Small intestine (tissue), 7 donors: Measurements from ENCODE around the gene CMTM3. TPM values are rescaled to one million over a fixed set of nuclear protein-coding genes. Genes with fewer than 3 reads are reported as not detected.
"Not testable (repeated sequence)": the region's sequence is repeated elsewhere in the genome, so short reads cannot be mapped to it uniquely, and the experiment has no call there.

ENCODE experiments used
- DNase-seq, 2 donors: peaks; one replicate each; pipeline versions ENCODE4 v3.0.0 to v3.0.0-alpha.2; 2013
- FAIRE-seq: peaks from 2 replicates; lab custom pipeline; 2012; peaks lifted over from hg19 to GRCh38; lab: Jason Lieb, UNC
- H3K27ac ChIP-seq, 3 donors: one replicate each; pipeline ENCODE4 v1.5.1; 2013; ENCODE audit warnings: low read length in 2 of 3, mild to moderate bottlenecking in 2 of 3, control low read depth in 1 of 3, inconsistent platforms in 1 of 3, low read depth in 1 of 3, moderate library complexity in 1 of 3
- H3K27me3 ChIP-seq, 3 donors: one replicate each; pipeline ENCODE4 v1.6.1; 2013; ENCODE audit warnings: low read length in 3 of 3, inconsistent platforms in 1 of 3; ENCODE audit not compliant: control insufficient read depth in 3 of 3, insufficient read depth in 3 of 3
- H3K36me3 ChIP-seq, 3 donors: one replicate each; pipeline ENCODE4 v1.6.1; 2013; ENCODE audit warnings: low read length in 3 of 3, inconsistent platforms in 1 of 3, low read depth in 1 of 3, mild to moderate bottlenecking in 1 of 3, moderate library complexity in 1 of 3; ENCODE audit not compliant: control insufficient read depth in 3 of 3, insufficient read depth in 2 of 3
- H3K4me1 ChIP-seq, 3 donors: one replicate each; pipeline ENCODE4 v1.6.1; 2013; ENCODE audit warnings: low read length in 2 of 3, inconsistent platforms in 1 of 3, low read depth in 1 of 3, mild to moderate bottlenecking in 1 of 3, moderate library complexity in 1 of 3; ENCODE audit not compliant: control insufficient read depth in 3 of 3, insufficient read depth in 2 of 3
- H3K4me3 ChIP-seq, 3 donors: one replicate each; pipeline ENCODE4 v1.5.1; 2013; ENCODE audit warnings: low read length in 3 of 3, control low read depth in 1 of 3, inconsistent platforms in 1 of 3, low read depth in 1 of 3, mild to moderate bottlenecking in 1 of 3, moderate library complexity in 1 of 3
- H3K9me3 ChIP-seq, 2 donors: one replicate each; pipeline ENCODE4 v1.6.1; 2013; ENCODE audit warnings: low read depth in 1 of 2, low read length in 1 of 2; ENCODE audit not compliant: control insufficient read depth in 2 of 2, insufficient read depth in 1 of 2
- WGBS, 3 donors: extraction: QIAGEN DNeasy Blood & Tissue Kit; methylation state at CpG; one replicate each; pipeline ENCODE4 v1.1.7; 2013; 5-methylcytosine and 5-hydroxymethylcytosine counted together
- polyA plus RNA-seq, 4 donors: library from polyadenylated mRNA; stranded (reverse) in 3 of 4; unstranded in 1 of 4; fragments of 200-250 nt in 3 of 4; fragments of 120-200 nt in 1 of 4; gene quantifications; one replicate each; pipeline versions ENCODE4 v1.2.1 to v1.2.3, GENCODE V29; 2013
- donor health status: healthy with polysubstance abuse.
- donor health status: control.
- donor health status: control.
- donor health status: Bipolar disorder and iron deficiency.
- donor health status: healthy.

The CMTM3 gene
- polyA plus RNA-seq, 4 donors = 2.2 to 14.7 (median 11.0) TPM

DNA sequence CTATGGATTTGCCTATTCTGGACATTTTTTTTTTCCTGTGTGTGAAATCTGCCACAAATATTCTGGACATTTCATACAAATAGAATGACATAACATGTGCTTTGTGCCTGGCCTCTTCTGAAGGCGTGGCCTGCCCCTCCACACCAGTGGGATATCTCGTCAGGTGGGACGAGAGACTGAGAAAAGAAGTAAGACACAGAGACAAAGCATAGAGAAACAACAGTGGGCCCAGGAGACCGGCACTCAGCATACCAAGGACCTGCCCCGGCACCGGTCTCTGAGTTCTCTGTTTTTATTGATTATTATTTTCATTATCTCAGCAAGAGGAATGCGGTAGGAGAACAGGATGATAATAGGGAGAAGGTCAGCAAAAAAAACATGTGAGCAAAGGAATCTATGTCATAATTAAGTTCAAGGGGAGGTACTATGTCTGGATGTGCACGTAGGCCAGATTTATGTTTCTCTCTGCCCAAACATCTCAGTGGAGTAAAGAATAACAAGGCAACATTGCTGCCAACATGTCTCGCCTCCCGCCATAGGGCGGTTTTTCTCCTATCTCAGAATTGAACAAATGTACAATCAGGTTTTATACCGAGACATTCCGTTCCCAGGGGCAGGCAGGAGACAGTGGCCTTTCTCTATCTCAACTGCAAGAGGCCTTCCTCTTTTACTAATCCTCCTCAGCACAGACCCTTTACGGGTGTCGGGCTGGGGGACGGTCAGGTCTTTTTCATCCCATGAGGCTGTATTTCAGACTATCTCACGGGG is 23.3 kb downstream of the CMTM3 start:
- 86 to 93% (median 92%) methylated on average over 16 to 17 of the region's 17 CpGs for WGBS, 3 donors
- Histone ChIP-seq H3K36me3 (peaks cover 0 to 22% (median 5%) of the 10 kb centered on the region in 3 donors), H3K27ac (peak overlapping the region in 1 of 3 donors; percentile 37)
- peak in 1 of 2 donors; percentile 17 for DNase-seq
- H3K4me3 ChIP-seq, H3K9me3 ChIP-seq, FAIRE-seq, H3K4me1 ChIP-seq, H3K27me3 ChIP-seq: not testable (repeated sequence)

DNA sequence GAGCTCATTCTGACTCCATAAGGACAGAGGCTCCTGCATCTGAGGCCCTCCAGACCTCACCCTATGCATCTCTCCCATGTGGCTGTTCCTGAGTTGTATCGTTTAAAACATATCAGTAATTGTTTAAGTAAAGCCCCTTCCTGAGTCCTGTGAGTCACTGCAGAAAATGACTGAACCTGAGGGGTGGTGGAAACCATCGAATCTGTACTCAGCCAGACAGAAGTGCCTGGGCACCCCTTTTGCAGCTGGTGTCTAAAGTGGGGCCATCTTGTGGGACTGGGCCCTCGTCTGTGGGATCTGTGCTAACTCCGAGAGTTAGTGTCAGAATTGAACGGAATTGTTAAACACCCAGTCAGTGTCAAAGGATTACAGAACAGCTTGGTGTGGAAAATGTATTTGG is 25.4 kb downstream of the CMTM3 start:
- no peak overlapping the region for H3K4me3 ChIP-seq
- H3K4me1 ChIP-seq = no peaks in the 10 kb centered on the region
- FAIRE-seq = no peak
- peaks cover 0 to 28% (median 0%) of the 10 kb centered on the region in 3 donors for H3K36me3 ChIP-seq
- no peaks in the 10 kb centered on the region for H3K27me3 ChIP-seq
- H3K27ac ChIP-seq = no peak overlapping the region
- H3K9me3 ChIP-seq = no peaks in the 10 kb centered on the region
- WGBS, 3 donors = 85 to 92% (median 91%) methylated on average over 5 of the region's 5 CpGs
- no peak for DNase-seq

DNA sequence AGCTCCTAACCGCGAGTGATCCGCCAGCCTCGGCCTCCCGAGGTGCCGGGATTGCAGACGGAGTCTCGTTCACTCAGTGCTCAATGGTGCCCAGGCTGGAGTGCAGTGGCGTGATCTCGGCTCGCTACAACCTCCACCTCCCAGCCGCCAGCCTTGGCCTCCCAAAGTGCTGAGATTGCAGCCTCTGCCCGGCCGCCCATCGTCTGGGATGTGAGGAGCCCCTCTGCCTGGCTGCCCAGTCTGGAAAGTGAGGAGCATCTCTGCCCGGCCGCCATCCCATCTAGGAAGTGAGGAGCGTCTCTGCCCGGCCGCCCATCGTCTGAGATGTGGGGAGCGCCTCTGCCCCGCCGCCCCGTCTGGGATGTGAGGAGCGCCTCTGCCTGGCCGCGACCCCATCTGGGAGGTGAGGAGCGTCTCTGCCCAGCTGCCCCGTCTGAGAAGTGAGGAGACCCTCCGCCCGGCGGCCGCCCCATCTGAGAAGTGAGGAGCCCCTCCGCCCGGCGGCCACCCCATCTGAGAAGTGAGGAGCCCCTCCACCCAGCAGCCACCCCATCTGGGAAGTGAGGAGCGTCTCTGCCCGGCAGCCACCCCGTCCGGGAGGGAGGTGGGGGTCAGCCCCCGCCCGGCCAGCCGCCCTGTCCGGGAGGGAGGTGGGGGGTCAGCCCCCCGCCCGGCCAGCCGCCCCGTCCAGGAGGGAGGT is 26.2 kb downstream of the CMTM3 start:
- H3K4me3 ChIP-seq, H3K9me3 ChIP-seq, DNase-seq, H3K27me3 ChIP-seq, H3K27ac ChIP-seq, FAIRE-seq, H3K4me1 ChIP-seq: not testable (repeated sequence)
- peaks cover 0 to 32% (median 0%) of the 10 kb centered on the region in 3 donors for H3K36me3 ChIP-seq
- WGBS, 3 donors = 93 to 96% (median 95%) methylated on average over 10 to 33 of the region's 49 CpGs

DNA sequence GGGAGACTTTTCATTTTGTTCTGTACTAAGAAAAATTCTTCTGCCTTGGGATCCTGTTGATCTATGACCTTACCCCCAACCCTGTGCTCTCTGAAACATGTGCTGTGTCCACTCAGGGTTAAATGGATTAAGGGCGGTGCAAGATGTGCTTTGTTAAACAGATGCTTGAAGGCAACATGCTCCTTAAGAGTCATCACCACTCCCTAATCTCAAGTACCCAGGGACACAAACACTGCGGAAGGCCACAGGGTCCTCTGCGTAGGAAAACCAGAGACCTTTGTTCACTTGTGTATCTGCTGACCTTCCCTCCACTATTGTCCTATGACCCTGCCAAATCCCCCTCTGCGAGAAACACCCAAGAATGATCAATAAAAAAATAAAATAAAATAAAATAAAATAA is 27.1 kb downstream of the CMTM3 start:
- 85 to 97% (median 88%) methylated on average over 3 of the region's 4 CpGs for WGBS, 3 donors

DNA sequence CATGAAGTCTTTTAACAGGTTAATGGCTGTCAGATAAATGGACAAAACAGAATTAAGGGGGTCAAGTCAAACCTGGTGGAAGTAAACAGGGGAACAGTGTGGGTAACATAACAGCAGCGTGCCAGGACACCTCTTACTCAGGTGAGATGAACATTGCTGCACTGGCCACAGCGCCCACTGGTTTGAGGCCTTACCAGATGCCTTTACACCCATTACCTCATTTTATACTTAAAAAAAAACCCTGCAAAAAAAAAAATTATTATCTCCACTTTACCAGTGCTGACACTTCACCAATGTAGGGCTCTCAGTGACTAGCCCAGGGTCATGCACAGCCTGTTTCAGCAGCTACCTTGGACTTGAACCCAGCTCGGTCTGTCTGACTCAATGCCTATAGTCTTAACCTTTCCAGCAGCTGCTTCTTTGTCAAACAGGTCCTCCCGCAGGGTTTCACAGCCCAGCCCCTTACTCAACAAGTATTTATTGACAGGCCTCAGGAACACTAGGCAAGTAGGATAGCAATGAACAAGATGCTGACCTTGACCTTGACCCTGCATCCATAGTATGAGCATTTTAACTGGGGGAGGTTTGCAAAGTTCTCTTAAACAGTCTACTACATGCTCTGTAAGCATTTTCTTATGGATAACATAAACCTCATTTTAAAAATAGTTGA is 30.2 kb downstream of the CMTM3 start:
- no peak overlapping the region for H3K27ac ChIP-seq
- no peak for FAIRE-seq
- H3K4me3 ChIP-seq = no peak overlapping the region
- peaks cover 0 to 29% (median 2%) of the 10 kb centered on the region in 3 donors for H3K36me3 ChIP-seq
- DNase-seq = no peak
- WGBS, 3 donors = 89 to 95% (median 90%) methylated on average over 4 of the region's 4 CpGs
- H3K27me3 ChIP-seq = no peaks in the 10 kb centered on the region
- H3K9me3 ChIP-seq = no peaks in the 10 kb centered on the region
- no peaks in the 10 kb centered on the region for H3K4me1 ChIP-seq

More for the DNA sequence above, 27.1 kb downstream of the CMTM3 start:
- H3K4me1 ChIP-seq, H3K9me3 ChIP-seq, H3K27me3 ChIP-seq, H3K27ac ChIP-seq, H3K4me3 ChIP-seq, DNase-seq, FAIRE-seq: not testable (repeated sequence)
- H3K36me3 ChIP-seq = peaks cover 0 to 30% (median 2%) of the 10 kb centered on the region in 3 donors

DNA sequence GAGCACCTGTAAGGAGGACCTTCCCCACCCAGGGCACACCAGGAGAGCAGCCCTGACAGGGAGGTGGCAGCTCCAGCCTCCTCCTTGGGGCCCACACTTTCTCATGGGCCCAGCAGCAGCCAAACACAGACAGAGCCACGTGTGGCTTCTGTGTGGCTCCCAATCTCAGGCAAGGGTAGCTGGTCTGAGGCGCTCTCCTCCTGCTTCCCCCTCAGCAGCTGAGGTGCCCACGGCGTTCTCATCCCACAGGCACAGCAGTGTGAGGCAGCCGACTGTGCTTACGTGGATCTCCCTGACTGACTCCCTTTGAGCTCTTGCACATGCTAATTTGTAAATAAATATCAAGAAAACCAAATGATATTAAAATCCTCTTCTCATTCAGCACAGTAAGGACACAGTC is 30.9 kb downstream of the CMTM3 start:
- FAIRE-seq (no peak), DNase-seq (no peak)
- H3K27ac ChIP-seq = no peak overlapping the region
- peaks cover 0 to 26% (median 2%) of the 10 kb centered on the region in 3 donors for H3K36me3 ChIP-seq
- WGBS, 3 donors = 84 to 92% (median 88%) methylated on average over 6 of the region's 6 CpGs
- H3K9me3 ChIP-seq = no peaks in the 10 kb centered on the region
- no peaks in the 10 kb centered on the region for H3K27me3 ChIP-seq
- no peaks in the 10 kb centered on the region for H3K4me1 ChIP-seq
- no peak overlapping the region for H3K4me3 ChIP-seq

GRCh38 chr16:66636199-66636598 is 31.7 kb downstream of the CMTM3 start:
- FAIRE-seq (no peak), DNase-seq (no peak)
- no peaks in the 10 kb centered on the region for H3K4me1 ChIP-seq
- no peak overlapping the region for H3K4me3 ChIP-seq
- no peak overlapping the region for H3K27ac ChIP-seq
- peaks cover 0 to 26% (median 2%) of the 10 kb centered on the region in 3 donors for H3K36me3 ChIP-seq
- WGBS, 3 donors = 76 to 87% (median 82%) methylated on average over 5 of the region's 5 CpGs
- no peaks in the 10 kb centered on the region for H3K9me3 ChIP-seq
- H3K27me3 ChIP-seq = no peaks in the 10 kb centered on the region

- Histone ChIP-seq H3K27me3 (no peaks in the 10 kb centered on the region), H3K36me3 (peaks cover 0 to 16% (median 2%) of the 10 kb centered on the region in 3 donors), H3K4me3 (no peak overlapping the region), H3K9me3 (no peaks in the 10 kb centered on the region), H3K4me1 (no peaks in the 10 kb centered on the region), H3K27ac (no peak overlapping the region)
- FAIRE-seq (no peak), DNase-seq (no peak)
- WGBS, 3 donors = 90 to 93% (median 93%) methylated on average over 3 of the region's 3 CpGs
Measured at GRCh38 chr16:66637806-66638205, 33.3 kb downstream of the CMTM3 start.
